ENCODE measurements around the gene C3. TPM values are rescaled to one million over a fixed set of nuclear protein-coding genes. Genes with fewer than 3 reads are reported as not detected.
A peak's percentile ranks its signal among the peaks of the same experiment; 100 is the strongest.

The C3 gene
- total and polyA plus RNA-seq, 2 of the 13 experiments (the other 11 are each of a cell fraction or from before 2014, with no cell fraction given): 1,455 to 6,272 TPM

GRCh38 chr19:6753178-6754031, 33.0 kb upstream of the C3 start (continued):
- TF ChIP-seq NR2F2 (IDR thresholded peaks at IDR 0.05; ENCODE audit: borderline replicate concordance, low read depth) (no peak; the same call in 1 of the 2 replicates), ZNF790 (CRISPR knock-in tag; IDR thresholded peaks at IDR 0.05; ENCODE audit: borderline replicate concordance) (no peak), GATAD2A (CRISPR knock-in tag; IDR thresholded peaks at IDR 0.05) (peak; percentile 77), NFIB (CRISPR knock-in tag; IDR thresholded peaks at IDR 0.05; ENCODE audit: borderline replicate concordance) (no peak), MTERF4 (CRISPR knock-in tag; IDR thresholded peaks at IDR 0.05) (peak; percentile 64; the same call in 1 of the 2 replicates), FUBP1 (CRISPR knock-in tag; IDR thresholded peaks at IDR 0.05; ENCODE audit: borderline replicate concordance) (no peak), RBM39 (IDR thresholded peaks at IDR 0.05; ENCODE audit: low read depth, low read length, poor library complexity, severe bottlenecking) (no peak), ZNF33B (CRISPR knock-in tag; IDR thresholded peaks at IDR 0.05) (peak; percentile 76; the same call in 1 of the 2 replicates), TMF1 (CRISPR knock-in tag; IDR thresholded peaks at IDR 0.05; ENCODE audit: low read depth) (peak; percentile 38; the same call in 1 of the 2 replicates), PBX2 (CRISPR knock-in tag; IDR thresholded peaks at IDR 0.05) (peak; percentile 73), PRDM4 (CRISPR knock-in tag; IDR thresholded peaks at IDR 0.05; ENCODE audit: borderline replicate concordance) (no peak), ZNF549 (CRISPR knock-in tag; IDR thresholded peaks at IDR 0.05) (no peak), ATRX (CRISPR knock-in tag; IDR thresholded peaks at IDR 0.05; ENCODE audit: borderline replicate concordance) (no peak), SP4 (CRISPR knock-in tag; IDR thresholded peaks at IDR 0.05) (peak; percentile 94), YEATS2 (CRISPR knock-in tag; IDR thresholded peaks at IDR 0.05; ENCODE audit: borderline replicate concordance) (peak; percentile 85; the same call in 1 of the 2 replicates), FIP1L1 (IDR thresholded peaks at IDR 0.05; ENCODE audit: borderline replicate concordance, insufficient read depth, low read depth, low read length) (no peak), ZFP37 (CRISPR knock-in tag; IDR thresholded peaks at IDR 0.05; ENCODE audit: borderline replicate concordance) (peak; percentile 77; the same call in 1 of the 2 replicates), TOPORS (CRISPR knock-in tag; IDR thresholded peaks at IDR 0.05) (peak; percentile 54; the same call in 1 of the 2 replicates), ZNF224 (CRISPR knock-in tag; IDR thresholded peaks at IDR 0.05) (no peak), GFI1 (CRISPR knock-in tag; IDR thresholded peaks at IDR 0.05; ENCODE audit: borderline replicate concordance) (no peak; the same call in 1 of the 2 replicates), ZBTB1 (CRISPR knock-in tag; IDR thresholded peaks at IDR 0.05; ENCODE audit: borderline replicate concordance) (no peak), JUNB (CRISPR knock-in tag; IDR thresholded peaks at IDR 0.05; ENCODE audit: borderline replicate concordance) (no peak), FOXK1 (CRISPR knock-in tag; IDR thresholded peaks at IDR 0.05; ENCODE audit: borderline replicate concordance, low read depth) (peak; percentile 58; the same call in 1 of the 2 replicates)
